Esophagus squamous epithelium (tissue), 4 donors: ENCODE data around the gene LEUTX.

Source experiments
- CTCF ChIP-seq, 6 experiments: fragments of 450-650 bp in 4 of 6; fragments of 200-600 bp in 2 of 6; sonication (generic) in 2 of 6; IDR thresholded peaks; one replicate each; pipeline ENCODE4 v1.5.1; 2016 to 2019; ENCODE audit warnings: antibody characterized with exemption in 6 of 6, mild to moderate bottlenecking in 4 of 6, moderate library complexity in 4 of 6
- POLR2A ChIP-seq, 4 donors: fragments of 450-650 bp; IDR thresholded peaks; one replicate each; pipeline ENCODE4 v1.6.1; 2017; ENCODE audit warnings: antibody characterized with exemption in 4 of 4, mild to moderate bottlenecking in 4 of 4, moderate library complexity in 3 of 4

- TF ChIP-seq CTCF (IDR thresholded peaks at IDR 0.05), result no peak
- TF ChIP-seq POLR2A (IDR thresholded peaks at IDR 0.05), result no peak
Measured at GRCh38 chr19:39826311-39826945, 47.8 kb downstream of the LEUTX start.
